ENCODE data around the gene ACAA1. TPM values are rescaled to one million over a fixed set of nuclear protein-coding genes. Genes with fewer than 3 reads are reported as not detected.
A peak's percentile ranks its signal among the peaks of the same experiment; 100 is the strongest.

The ACAA1 gene
- total RNA-seq = 100 to 1,000 TPM; 123 to 324 (median 186) TPM

DNA sequence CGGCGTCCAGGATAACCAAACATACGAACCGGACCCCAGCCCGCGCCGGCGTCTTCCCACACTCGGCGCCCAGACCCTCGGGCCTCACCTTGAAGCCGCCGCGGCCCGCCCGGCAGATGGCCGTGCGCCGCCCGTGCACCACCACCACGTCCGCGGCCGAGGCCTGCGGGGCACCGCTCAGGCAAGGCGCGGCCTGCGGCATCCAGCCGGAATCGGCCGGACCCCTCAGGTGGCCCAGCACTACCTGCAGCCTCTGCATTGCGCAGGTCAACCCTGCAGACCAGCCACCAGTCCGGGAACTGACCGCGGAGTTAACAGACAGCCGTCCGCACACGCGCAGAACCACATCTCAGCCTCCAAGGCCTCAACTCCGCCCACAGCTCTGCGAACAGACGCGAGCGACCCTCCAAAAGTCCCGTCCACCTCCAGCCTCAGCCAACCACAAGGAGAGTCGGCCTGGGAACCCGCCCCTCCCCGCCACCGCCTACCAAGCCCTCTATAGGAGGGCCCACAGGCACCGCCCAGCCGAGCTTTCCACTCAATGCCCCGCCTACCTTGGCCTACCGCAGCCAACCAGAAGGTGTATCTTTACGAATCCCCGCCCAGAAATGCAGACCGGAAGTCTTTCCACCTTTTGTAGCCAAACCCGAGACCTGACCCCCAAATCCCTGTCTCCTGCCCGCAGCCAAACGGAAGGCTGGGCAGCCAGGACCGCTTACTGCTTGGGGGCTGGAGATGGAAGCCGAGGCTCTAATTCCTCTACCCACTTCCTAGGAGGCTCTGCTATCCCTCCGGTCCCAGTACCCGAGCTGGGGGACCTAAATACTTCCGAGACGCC lies at the start of gene ACAA1:
ACAA1 (minus strand) TSS at position 351 of the 838 bp plus-strand sequence; CDS start at position 259, 92 bp downstream.
- peak within 1 kb of the TSS; percentile 77 to 96 (median 89) for H3K4me3 ChIP-seq
- H3K4me1 ChIP-seq = peaks cover 0 to 67% (median 13%) of the 10 kb centered on the region in 4 donors
- peak within 1 kb of the TSS; percentile 86 to 94 (median 88) for H3K27ac ChIP-seq
- peaks cover 0 to 37% (median 0%) of the 10 kb centered on the region in 3 donors for H3K36me3 ChIP-seq
- peak in 3 of 6 experiments; percentile 4 to 17 (median 14) for TF ChIP-seq CTCF (IDR thresholded peaks at IDR 0.05)
- peak; percentile 85 to 92 for TF ChIP-seq POLR2A (IDR thresholded peaks at IDR 0.05)
- H3K27me3 ChIP-seq = no peaks in the 10 kb centered on the region
- H3K9me3 ChIP-seq = no peaks in the 10 kb centered on the region
- peak; percentile 99 to 100 (median 100) for DNase-seq

- Histone ChIP-seq H3K27ac (no peak overlapping the region), H3K4me1 (peaks cover 0 to 6% (median 0%) of the 10 kb centered on the region in 4 donors), H3K36me3 (no peaks in the 10 kb centered on the region), H3K4me3 (no peak overlapping the region), H3K9me3 (no peaks in the 10 kb centered on the region), H3K27me3 (no peaks in the 10 kb centered on the region)
- no peak for DNase-seq
- TF ChIP-seq POLR2A (IDR thresholded peaks at IDR 0.05) (no peak), CTCF (IDR thresholded peaks at IDR 0.05) (no peak)
Observed at GRCh38 chr3:38177181-38177580, 40.3 kb upstream of the ACAA1 start.

DNA sequence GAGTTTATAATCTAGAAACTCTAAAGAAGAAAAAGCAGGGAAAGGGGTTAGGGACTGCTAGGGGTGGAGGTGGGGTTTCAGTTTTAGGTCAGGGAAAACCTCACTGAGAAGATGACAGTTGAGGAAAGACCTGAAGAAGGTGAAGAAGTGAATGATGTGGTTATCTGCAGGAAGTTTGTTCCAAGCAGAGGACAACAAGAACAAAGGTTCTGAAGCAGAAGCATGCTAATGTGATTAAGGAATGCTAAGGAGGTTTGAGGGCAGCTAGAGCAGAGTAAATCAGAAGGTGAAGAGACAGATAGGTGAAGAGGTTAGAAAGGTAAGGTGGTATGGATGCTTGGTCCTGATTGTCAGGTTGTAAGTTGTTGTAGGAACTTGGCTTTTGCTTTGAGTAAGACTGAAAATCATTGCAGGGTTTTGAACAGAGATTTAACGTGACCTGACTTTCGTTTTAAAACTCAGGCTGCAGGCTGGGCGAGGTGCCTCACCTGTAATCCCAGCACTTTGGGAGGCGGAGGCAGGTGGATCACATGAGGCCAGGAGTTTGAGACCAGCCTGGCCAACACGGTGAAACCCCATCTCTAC lies 37.0 kb upstream of the ACAA1 start:
- Histone ChIP-seq H3K27me3 (no peaks in the 10 kb centered on the region), H3K9me3 (no peaks in the 10 kb centered on the region), H3K36me3 (no peaks in the 10 kb centered on the region), H3K4me3 (no peak overlapping the region), H3K27ac (no peak overlapping the region), H3K4me1 (peaks cover 0 to 6% (median 0%) of the 10 kb centered on the region in 4 donors)
- DNase-seq = no peak
- TF ChIP-seq CTCF (IDR thresholded peaks at IDR 0.05) = no peak
- TF ChIP-seq POLR2A (IDR thresholded peaks at IDR 0.05) = no peak

- H3K36me3 ChIP-seq = no peaks in the 10 kb centered on the region
- no peak for TF ChIP-seq CTCF (IDR thresholded peaks at IDR 0.05)
- no peak for TF ChIP-seq POLR2A (IDR thresholded peaks at IDR 0.05)
- H3K9me3 ChIP-seq = no peaks in the 10 kb centered on the region
- peaks cover 0 to 13% (median 0%) of the 10 kb centered on the region in 4 donors for H3K4me1 ChIP-seq
- H3K27me3 ChIP-seq = no peaks in the 10 kb centered on the region
- no peak for DNase-seq
- no peak overlapping the region for H3K27ac ChIP-seq
- no peak overlapping the region for H3K4me3 ChIP-seq
Observed at GRCh38 chr3:38171622-38172021, 34.7 kb upstream of the ACAA1 start.

- H3K4me1 ChIP-seq = peaks cover 0 to 13% (median 0%) of the 10 kb centered on the region in 4 donors
Observed at GRCh38 chr3:38170722-38171121, 33.8 kb upstream of the ACAA1 start.

More at GRCh38 chr3:38170722-38171121, 33.8 kb upstream of the ACAA1 start:
- TF ChIP-seq CTCF (IDR thresholded peaks at IDR 0.05) (no peak), POLR2A (IDR thresholded peaks at IDR 0.05) (no peak)
- no peak overlapping the region for H3K4me3 ChIP-seq
- H3K9me3 ChIP-seq = no peaks in the 10 kb centered on the region
- no peaks in the 10 kb centered on the region for H3K36me3 ChIP-seq
- no peak overlapping the region for H3K27ac ChIP-seq
- no peak for DNase-seq
- no peaks in the 10 kb centered on the region for H3K27me3 ChIP-seq
